Activated gamma-delta T cell treated with anti-CD3 and anti-CD28 coated beads, Interleukin-2, amount 50 U/mL, for 16 hours (primary cell): ENCODE data around the gene RASAL1.

ENCODE experiments used
- DNase-seq: peaks from one replicate; pipeline ENCODE4 v3.0.0-alpha.2; 2020; ENCODE audit warnings: low read depth

RASAL1 gene

GRCh38 chr12:113135178-113136127 is at the start of gene RASAL1:
RASAL1 (minus strand) TSS chr12:113135761; CDS start chr12:113135462, 299 bp downstream.
- peak; percentile 50 for DNase-seq

GRCh38 chr12:113184900-113185179 is 49.3 kb upstream of the RASAL1 start:
- peak; percentile 75 for DNase-seq

GRCh38 chr12:113184098-113184899 is 48.7 kb upstream of the RASAL1 start:
- DNase-seq, result no peak

DNA sequence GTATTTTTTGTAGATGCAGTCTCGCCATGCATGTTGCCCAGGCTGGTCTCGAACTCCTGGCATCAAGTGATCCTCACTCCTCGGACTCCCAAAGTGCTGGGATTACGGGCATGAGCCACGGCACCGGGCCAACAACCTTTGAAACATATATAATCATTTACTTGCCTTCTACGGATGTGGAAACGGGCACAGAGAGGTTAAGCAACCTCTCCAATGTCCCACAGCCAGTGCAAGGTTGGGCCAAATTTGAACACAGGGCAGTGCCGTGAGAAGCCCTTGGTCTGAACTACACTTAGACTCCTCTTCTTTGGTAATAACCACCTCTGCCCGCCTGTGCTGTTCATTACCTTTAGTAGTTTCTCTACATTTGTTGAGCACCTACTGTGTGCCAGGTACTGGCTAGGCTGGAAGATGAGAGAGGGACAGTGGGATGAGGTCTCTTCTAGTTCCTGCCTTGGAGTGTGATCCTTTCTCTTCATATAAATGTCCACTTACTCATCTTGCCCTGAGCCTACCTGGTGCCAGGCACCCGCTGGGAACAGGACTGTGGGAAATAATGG is 47.5 kb upstream of the RASAL1 start:
- DNase-seq, result no peak

DNA sequence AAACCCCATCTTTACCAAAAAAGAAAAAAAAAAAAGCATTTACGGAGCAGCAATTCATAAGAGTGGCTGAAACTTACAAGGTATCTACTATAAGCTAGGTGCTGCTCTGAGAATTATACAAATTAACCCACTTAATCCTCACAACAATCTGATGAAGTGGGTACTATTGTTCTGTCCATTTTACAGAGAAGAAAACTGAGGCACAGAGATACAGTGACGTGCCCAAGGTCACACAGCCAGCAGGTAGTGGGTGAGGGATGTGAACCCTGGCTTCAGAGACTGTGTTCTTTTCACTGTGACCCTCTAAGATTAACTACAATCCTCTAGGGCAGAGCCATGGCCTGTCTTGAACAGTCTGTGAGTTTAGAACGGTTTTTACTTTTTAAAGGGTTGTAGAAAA is 46.4 kb upstream of the RASAL1 start:
- no peak for DNase-seq

DNA sequence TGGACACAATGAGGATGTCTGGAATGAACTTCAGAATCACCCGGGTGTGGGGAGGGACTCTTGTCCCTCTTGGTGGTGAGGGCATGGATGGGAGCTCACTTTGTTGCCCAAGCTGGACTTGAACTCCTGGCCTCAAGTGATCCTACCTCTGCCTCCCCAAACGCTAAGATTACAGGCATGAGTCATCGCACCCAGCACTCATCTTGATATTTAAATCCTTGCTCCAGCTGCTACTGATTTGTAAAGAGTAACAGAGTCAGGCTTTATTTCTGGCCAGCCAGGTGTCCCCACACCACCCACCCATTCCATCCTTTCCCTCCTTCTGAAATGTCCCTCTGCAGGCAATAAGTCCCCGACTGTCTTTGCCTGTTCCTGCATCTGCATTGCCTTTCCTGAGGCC is 44.8 kb upstream of the RASAL1 start:
- DNase-seq, result no peak

- no peak for DNase-seq
These were observed 43.5 kb upstream of the RASAL1 start for GRCh38 chr12:113179023-113179422.

- DNase-seq, result peak; percentile 73
These were observed 39.2 kb upstream of the RASAL1 start for GRCh38 chr12:113174461-113175384.

DNA sequence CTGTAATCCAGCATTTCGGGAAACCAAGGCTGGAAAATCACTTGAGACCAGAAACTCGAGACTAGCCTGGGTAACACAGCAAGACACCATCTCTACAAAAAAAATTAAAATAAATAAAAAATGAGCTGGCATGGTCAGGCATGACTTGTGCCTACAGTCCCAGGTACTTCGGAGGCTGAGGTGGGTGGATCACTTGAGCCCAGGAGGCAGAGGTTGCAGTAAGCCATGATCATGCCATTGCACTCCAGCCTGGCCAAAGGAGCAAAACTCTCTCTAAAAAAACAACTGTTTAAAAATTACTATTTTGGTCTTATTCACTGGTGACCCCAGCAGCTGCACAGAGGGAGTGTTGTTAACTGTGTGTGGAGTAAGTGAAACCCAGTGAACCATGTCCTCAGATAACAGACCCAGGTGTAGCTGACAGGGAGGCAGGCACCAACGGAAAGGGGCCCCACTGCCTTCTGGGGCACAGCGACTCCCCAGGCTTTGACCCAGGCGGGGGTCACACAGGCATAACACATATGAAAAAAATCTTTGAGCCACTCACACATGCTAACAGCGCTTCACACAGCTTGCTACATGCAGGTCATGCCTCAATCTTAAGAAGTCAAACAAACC is 37.6 kb upstream of the RASAL1 start:
- no peak for DNase-seq

- DNase-seq, result no peak
These were observed 36.6 kb upstream of the RASAL1 start for GRCh38 chr12:113172185-113172584.

DNA sequence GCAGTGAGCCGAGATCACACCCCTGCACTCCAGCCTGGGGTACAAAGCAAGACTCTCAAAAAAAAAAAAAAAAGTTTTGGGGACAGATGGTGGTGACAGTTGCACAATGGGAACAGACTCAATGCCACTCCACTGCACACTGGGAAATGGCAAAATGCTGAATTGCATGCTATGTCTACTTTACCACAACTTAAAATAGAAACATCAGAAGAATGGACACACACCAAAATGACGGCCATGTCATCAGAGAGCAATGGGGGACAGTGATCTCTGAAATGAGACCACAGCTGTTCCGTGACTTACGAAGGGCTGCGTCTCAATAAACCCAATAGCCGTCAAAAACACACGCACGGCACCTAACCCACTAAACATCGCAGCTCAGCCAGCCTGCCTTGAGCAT is 36.0 kb upstream of the RASAL1 start:
- no peak for DNase-seq

DNA sequence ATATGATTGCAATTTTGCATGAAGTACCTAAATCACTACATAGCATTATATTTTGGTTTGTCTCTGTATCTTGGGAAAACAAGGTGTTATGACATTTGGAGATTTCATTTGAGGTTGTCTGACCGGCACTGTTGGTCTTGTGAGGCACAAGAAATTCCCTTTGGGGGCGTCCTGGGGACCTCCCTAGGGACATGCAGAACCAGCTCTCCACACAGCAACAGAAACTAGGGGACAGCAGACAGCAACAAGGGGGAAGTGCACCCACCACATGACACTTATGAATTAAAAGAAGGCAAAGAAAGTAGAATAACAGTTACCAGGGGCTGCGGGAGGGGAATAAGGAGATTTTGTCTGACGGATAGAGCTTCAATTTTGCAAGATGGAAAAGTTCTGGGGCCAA is 35.4 kb upstream of the RASAL1 start:
- DNase-seq, result no peak

- no peak for DNase-seq
These were observed 34.9 kb upstream of the RASAL1 start for GRCh38 chr12:113170457-113170856.

GRCh38 chr12:113169697-113170096 is 34.1 kb upstream of the RASAL1 start:
- no peak for DNase-seq

GRCh38 chr12:113167868-113168267 is 32.3 kb upstream of the RASAL1 start:
- DNase-seq, result no peak

DNA sequence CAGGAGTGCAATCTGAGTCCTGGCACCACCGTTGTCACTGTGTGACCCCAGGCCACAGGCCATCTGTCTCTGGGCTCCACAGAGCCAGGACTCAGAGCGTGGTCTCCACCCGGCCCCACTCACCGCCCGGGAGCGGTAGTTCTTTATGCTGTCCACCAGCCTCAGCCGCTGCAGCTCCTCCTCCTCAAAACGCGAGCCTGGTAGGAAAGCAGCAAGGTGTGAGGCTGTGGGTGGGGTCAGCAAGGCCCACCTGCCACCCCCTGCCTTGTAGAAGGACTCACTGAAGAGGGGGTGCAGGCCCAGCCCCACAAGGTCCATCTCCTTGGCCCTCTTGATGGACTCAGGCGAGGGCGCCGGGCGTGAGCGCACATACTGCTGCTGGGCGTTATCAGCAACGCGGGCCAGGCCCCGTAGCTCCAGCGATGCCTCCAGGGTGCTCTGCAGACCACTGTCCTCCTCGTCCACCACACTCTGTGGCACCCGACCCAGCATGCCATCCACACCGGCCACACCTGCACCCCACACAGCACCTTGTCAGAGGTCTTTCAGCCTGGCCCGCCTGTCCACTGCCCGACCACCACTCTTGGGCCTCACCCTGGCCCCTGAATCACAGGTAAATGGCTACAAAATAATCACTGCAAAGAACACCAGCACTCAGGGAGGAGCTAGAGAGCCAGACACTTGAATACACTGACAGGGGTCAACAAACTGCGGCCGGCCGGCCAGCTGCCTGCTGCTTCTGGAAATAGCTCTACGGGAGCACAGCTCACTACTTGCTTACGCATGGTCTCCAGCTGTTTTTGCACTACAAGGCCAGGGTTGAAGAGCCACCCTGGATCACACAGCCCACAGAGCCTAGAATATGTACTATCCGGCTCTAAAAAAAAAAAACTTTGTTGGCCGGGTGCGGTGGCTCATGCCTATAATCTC is 30.2 kb upstream of the RASAL1 start:
- no peak for DNase-seq

DNA sequence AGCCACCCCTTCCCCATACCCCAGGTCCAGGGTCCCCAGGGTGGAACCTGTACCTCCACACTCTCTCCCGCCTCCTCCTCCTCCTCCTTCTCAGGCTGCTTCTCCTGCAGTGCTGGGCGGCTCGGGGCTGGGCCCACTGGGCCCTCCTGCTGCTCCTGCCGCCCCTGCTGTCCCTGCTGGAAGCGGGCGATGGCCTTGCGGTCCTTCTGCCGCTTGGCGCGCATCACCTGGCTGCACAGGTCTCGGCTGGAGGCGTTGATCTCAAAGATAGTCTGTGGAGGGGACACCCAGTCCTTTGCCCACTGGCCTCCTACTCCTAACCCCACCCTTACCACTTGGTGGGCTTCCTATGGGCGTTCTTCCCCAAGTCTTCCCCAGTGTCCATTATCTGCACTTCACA is 28.5 kb upstream of the RASAL1 start:
- no peak for DNase-seq

GRCh38 chr12:113163030-113163360 is 27.4 kb upstream of the RASAL1 start:
- no peak for DNase-seq

DNA sequence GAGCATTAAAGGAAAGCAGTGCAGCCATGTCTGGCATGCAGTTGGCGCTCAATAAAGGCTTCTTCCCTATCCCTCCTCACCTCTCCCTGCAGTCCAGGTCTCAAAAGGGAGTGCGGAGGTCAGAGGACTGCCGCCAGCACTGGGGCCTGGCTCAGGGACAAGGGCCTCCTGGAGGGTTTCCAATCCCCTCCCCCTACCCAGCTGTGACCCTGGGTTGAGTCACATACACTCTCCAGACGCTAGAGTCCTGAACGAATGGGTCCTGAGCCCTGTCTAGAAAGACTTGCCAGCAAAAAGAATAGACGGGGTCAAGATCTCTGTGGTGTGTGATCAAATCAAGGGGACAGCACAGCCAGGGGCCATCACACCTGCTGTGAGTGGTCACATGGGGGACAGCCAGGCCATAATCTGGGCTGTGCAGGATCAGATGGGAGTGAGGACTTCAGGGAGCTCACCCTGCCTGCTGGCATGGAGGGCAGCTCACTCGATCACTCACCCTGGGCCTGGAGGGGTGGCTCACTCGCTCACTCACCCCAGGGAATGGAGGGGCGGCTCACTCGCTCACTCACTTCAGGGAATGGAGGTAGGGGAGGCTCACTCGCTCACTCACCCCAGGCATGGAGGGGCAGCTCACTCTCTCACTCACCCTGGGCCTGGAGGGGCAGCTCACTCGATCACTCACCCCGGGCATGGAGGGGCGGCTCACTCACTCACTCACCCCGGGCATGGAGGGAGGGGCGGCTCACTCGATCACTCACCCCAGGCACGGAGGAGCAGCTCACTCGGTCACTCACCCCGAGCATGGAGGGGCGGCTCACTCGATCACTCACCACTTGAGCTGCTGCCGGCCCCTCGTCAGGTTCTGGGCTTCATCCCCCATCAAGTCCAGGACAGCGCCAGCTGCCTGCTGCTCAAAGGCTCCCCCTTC is 26.8 kb upstream of the RASAL1 start:
- no peak for DNase-seq
